GM19099 (cell line): ENCODE measurements around the gene SLC2A13.

Experiments
- POLR2A ChIP-seq: IDR thresholded peaks from 3 replicates; pipeline ENCODE4 v1.6.1; 2011; ENCODE audit warnings: low read depth; ENCODE audit not compliant: insufficient read length; ENCODE audit errors: extremely low read depth

SLC2A13 gene

DNA sequence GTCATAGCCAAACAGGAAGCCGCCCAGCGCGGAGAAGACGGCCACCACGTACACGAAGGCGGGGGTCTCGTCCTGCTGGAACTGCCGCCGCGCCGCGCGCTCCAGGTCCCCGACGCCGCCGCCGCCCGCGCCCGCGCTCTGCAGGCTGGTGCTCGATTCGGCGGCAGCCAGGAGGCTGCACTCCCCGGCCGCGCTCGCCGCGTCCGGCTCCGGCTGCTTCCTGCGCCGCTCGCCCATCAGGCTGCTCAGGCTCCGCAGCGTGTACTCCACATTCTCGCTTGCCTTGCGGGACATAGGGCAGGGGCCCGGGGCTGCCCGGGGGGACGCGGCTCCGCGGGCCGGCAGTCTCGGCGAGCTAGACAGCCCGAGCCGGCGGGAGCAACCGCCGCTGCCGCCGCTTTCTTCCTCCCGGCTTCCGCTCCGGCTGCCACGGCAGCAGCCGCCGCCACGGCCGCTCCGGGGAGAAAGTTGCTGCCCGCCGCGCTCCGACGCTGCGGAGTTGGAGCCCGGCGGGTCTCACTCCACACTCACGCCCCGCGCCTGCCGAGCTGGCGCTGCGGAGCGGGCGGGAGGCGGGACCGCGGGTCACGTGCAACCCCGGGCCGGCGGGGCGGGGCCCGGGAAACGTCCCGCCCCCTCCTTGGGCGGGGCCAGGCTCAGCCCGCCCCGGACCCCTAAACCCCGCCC, at the start of gene SLC2A13:
Gene SLC2A13 (minus strand): TSS at position 567 of the 687 bp plus-strand sequence. CDS start 273 bp downstream, at position 294.
- TF ChIP-seq POLR2A: peak; percentile 81

DNA sequence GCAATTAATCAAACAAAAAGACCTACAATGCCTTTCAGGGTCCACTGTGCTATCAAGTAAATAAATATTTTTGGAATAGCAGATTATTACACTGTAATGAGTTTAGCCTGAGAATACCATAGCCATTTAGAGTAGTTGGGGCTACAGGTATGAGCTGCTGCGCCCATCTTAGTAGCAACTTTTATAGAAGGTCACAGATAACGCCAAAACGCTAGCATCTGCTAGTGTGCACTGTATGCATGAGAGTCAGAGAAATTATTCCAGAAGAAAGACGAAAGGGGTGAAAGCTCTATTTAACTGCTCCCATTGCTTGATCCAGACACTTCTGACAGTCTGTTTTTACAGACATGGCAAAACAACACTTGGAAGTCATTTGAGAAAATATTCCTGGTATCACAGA, 48.5 kb upstream of the SLC2A13 start:
- TF ChIP-seq POLR2A: no peak

DNA sequence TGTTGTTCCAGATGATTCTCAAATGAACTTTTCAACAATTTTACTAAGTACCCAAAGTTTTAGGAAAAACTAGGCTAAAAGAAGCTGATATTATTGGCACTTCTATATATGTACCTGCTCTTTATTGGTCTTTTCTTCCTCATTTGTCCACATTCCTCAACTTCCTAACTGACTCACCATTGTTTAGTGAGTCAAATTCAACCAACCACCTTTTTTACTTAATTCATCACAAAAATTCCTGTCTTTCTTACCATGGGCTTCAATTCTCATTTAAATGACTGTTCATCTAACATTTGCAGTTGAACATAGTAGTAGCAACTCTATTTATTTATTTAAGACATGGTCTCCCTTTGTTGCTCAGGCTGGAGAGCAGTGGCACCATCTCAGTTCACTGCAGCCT, 47.6 kb upstream of the SLC2A13 start:
- TF ChIP-seq POLR2A: no peak

DNA sequence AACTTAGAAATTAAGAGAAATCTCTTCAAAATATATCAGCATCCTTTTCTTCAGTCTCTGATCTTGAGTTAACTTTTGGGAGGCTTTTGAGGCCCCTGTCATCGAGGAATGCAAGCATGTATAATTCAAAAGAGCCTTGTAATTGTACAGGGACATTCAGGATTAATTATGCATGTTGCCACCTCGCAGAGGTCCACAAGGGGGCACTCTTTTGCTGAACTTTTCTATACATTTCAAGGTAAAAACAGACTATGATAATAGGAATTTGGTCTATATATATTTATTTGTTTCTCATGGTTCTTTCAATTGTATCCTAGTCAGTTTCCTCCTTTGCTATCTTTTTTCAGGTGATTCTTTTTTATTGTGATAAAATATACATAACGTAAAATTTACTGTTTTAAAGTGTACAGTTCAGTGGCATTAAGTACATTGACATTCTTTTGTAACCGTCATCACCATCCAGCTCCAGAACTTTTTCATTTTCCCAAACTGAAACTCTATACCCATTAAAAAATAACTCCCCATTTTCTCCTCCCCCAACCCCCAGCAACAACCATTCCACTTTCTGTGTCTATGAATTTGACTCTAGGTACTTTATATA, 47.0 kb upstream of the SLC2A13 start:
- TF ChIP-seq POLR2A: no peak

DNA sequence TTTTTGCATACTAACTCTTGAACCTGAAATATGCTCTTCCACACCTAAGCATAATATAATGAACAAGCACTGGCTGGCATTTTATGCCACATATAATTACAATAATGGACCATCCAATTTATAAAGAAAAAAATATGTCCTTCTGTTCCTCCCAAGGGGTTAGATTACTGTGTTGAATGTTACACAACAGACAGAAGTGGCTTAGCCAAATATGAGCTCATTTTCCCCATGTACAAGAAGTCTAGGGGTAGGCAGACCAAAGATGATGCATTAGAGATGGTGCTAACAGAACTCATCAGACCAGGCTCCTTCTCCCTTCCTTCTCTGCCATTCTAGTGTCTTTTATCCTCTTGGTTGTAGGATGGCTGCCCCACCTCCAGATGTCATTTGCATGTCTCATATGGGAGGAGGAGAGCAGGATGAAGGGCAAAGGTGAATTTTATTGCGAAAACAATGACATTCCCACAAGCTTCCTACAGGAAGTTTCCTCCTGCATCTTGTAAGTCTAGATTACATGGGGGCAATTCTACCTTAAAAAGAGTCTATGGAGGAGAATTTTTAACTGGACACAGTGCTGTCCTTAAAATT, 43.9 kb upstream of the SLC2A13 start:
- no peak for TF ChIP-seq POLR2A

DNA sequence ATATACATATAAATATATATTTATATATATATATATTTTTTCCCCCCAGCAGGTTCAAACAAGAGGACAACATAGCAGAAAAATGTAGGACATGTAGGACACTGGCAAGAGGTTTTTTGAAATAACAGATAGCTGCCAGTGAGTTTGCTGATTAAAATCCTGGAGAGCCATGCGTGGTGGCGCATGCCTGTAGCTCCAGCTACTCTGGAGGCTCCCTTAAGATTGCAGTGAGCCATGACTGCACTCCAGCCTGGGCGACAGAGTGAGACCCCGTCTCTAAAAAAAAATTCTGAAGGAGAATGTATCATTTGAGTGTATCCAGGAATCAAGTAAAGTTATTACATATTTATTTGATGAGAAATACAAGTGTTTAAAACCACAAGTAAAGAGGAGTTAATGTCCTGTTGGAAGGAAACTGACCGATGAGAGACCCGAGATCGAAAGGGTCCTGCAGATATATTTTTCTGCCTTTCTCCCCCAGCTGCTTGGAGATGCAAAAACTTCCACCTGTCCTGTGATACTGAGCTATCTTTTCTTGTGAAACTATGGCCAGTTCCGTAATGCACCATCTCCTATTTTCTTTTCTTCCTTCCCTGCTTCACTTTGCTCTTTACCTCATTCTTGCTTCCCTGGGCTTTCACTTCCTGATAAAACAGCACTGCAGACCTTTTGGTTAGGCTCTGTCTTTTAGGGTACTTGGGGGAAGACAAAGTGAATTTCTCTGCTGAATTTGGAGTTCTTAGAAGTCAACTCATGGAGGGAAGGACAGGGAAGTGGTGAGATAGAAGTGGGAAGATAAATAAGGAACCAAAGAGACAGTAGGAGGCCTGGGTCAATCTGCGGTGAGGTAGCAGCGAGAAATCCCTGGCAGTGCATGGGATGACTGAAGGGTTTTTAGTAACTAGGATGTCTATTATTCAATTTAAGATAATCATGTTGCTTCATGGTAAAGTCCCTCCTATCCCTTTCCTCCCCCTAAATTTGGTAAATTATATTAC, 41.2 kb upstream of the SLC2A13 start:
- TF ChIP-seq POLR2A: no peak

DNA sequence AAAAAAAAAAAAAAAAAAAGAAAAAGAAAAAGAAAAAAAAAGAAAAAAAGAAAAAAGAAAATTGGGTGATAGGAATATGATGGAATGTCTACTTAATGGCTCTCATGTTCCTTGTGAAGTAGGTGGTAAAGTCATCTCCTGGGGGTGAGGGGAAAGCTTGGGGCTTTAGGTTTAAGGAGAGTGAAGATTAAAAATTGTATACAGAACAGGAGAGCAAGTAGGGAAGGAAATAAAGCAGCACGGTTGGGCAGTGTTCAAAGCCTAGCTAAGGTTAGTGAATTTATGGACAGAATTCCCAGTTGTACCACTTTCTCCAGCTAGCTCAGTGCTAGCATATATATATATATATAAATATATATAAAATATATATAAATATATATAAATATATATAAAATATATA, 40.0 kb upstream of the SLC2A13 start:
- no peak for TF ChIP-seq POLR2A

DNA sequence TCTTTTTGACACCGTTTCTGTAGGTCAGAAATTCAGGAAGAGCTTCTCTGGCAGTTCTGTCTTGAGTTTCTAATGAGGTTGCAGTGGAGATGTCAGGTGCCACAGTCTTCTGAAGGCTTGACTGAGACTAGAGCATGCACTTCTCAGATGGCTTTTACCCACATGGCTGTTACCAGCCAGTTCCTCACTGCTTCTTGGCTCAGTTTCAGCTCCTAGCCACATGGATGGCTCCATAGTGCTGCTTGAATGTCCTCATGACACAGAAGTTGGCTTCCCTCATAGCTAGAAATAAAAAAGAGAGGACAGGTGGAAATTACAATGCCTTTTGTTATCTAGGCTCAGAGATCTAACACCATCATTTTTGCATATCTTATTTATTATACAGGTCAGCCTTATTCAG, 38.1 kb upstream of the SLC2A13 start:
- TF ChIP-seq POLR2A: no peak

DNA sequence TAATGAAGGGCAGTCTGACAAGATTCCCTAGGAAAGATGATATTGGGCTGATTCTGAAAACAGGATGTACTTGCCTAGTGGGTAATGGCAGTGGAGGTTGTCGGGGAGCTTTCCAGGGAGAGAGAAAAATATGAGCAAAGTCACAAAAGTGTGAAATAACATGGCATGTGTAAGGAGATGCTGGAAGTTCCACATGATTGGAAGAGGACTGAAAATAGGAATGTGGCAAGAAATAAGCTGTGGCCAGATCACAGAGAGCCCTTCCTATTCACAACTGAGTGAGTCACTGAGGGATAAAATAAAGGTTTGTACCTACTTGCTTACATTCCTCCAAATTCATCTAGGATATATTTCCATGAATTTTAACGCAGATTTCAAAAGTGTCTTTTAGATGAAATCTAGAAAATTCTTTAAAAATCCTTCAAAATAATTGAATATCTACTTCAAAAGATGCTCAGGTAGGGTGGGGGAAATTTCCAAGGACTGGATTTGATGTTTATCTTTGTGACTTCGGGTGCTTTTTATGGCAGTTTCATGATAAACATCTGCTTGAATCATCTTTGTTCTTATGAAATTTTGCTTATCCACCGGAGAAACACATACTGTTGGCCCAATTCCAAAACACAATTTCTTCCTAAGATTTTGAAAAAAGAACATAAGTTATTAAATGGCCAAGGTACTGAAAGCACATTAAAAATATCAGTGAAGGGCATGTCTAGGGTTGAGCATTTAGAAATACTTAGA, 36.3 kb upstream of the SLC2A13 start:
- no peak for TF ChIP-seq POLR2A

DNA sequence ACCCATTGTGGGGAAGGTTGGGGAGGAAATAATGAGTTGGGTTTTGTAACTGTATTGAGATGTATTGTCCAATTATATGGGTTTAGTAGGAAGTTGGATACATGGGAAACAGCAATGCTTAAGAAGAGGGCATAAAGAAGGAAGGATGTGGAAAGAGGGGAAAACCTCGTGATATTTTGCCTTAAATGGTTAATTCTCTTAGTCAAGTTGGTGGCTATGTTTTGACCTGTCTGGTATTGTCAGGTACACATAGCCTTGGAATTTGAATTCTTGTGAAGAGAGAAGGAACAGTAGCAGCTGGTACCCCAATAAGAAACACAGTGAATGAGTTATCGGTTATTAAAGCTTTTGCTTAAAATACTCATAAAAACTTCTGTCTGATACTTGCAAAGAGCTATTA, 32.6 kb upstream of the SLC2A13 start:
- no peak for TF ChIP-seq POLR2A

DNA sequence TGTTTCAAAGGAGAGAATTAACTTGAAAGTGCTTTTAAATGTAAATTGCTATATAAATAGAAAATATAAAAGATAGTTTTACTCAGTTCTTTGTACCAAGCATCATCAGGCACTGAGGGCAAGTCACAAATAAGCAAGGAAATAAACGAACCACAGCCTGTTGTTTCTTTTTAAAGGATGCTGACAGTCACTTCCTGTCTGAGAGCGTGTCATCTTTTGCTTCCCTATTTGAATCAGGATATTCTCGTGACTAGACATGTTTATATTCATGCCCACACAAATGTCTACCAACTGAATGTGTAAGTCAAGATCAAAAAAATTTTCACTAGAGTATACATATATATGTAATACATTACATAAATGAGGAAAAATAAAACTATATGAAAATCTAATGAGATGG, 31.4 kb upstream of the SLC2A13 start:
- no peak for TF ChIP-seq POLR2A

DNA sequence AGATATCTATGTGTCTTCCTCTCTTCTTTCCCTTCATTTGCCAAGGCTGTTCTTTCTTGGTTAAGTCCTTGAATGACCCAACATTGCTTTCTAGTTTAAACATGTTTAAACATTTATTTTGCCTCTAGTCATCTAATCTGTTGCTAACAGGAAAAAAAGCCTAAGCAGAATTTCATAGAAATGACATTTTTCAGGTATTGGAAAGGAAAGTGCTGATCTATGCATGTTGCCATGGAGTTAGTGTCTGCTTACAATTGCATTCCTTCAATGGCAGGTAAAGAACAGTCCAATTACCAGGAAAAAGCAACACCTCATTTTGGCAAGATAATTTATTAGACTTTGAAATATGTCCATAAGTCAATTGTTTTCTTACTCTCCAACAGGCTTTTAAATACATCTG, 21.5 kb upstream of the SLC2A13 start:
- TF ChIP-seq POLR2A: no peak

DNA sequence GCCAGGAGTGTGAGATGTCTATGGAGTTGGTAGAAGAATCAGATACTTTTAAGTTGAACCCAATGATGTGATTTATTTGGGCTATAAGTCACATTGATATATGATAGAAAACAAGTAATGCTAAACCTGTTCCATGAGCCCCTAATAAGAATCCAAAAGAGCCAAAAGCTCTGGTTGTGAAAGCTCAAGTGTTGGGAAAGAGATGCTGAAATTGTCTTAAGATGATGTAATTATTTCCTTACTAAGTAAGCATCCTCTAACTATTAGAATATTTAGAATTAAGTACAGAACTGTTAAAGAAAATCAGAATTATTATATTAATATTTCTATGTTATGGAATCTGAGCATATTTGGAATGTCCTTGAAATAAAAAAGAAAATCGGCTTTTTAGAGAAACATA, 17.6 kb upstream of the SLC2A13 start:
- no peak for TF ChIP-seq POLR2A

DNA sequence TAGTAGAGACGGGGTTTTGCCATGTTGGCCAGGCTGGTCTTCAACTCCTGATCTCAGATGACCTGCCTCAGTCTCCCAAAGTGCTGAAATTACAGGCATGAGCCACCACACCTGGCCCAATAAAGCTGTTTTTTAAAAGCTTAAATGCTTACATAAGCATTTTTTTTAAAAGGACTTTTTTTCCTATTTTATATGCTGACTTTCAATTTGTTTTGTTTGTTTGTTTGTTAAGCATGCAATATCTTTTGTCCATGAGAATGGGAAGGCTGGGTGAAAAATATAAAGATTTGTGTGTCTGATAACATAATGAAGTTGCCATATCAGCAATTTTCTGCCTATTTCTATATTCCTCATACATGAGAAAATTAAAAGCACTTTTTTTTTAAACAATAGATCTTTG, 17.0 kb upstream of the SLC2A13 start:
- TF ChIP-seq POLR2A: no peak
